Vagina (tissue), 2 donors: ENCODE results near the gene HSPA12A.

ENCODE experiments used
- CTCF ChIP-seq, 3 experiments: fragments of 450-650 bp in 2 of 3; fragments of 200-600 bp in 1 of 3; sonication (generic) in 1 of 3; IDR thresholded peaks; one replicate each; pipeline ENCODE4 v1.5.1; 2017 to 2019; ENCODE audit warnings: antibody characterized with exemption in 3 of 3, mild to moderate bottlenecking in 2 of 3, moderate library complexity in 2 of 3
- POLR2A ChIP-seq, 2 donors: fragments of 450-650 bp; IDR thresholded peaks; one replicate each; pipeline ENCODE4 v1.6.1; 2017; ENCODE audit warnings: antibody characterized with exemption in 2 of 2, mild to moderate bottlenecking in 2 of 2, moderate library complexity in 2 of 2

- TF ChIP-seq CTCF (IDR thresholded peaks at IDR 0.05) = no peak
- TF ChIP-seq POLR2A (IDR thresholded peaks at IDR 0.05) = no peak
Measured at GRCh38 chr10:116679351-116679750, 63.0 kb downstream of the HSPA12A start.
